Body of pancreas (tissue), 4 donors: ENCODE measurements around the gene IRGQ. TPM values are rescaled to one million over a fixed set of nuclear protein-coding genes. Genes with fewer than 3 reads are reported as not detected.

Experiments used
- ATAC-seq: fragments of 150-250 bp; one replicate; pipeline ENCODE4 v1.9.1; 2016
- DNase-seq, 4 donors: peaks; one replicate each; pipeline ENCODE4 v3.0.0-alpha.2; 2019
- H3K27ac ChIP-seq, 4 donors: fragments of 200-600 bp; sonication (generic); 1 replicate in 3 of 4; 2 replicates in 1 of 4; pipeline versions ENCODE4 v1.5.1 to v1.6.1; 2016 to 2019; ENCODE audit warnings: mild to moderate bottlenecking in 1 of 4, mixed read lengths in 1 of 4, moderate library complexity in 1 of 4
- H3K27me3 ChIP-seq, 2 donors: fragments of 200-600 bp; sonication (generic); one replicate each; pipeline ENCODE4 v1.6.0; 2016; ENCODE audit warnings: mild to moderate bottlenecking in 1 of 2
- H3K36me3 ChIP-seq, 2 donors: fragments of 200-600 bp; sonication (generic); replicated peaks in 1 of 2; 2 replicates each; pipeline ENCODE4 v1.5.1; 2016; ENCODE audit warnings: low read depth in 2 of 2; ENCODE audit not compliant: insufficient read depth in 1 of 2
- H3K4me1 ChIP-seq: fragments of 200-600 bp; sonication (generic); one replicate; pipeline ENCODE4 v1.6.0; 2016
- H3K4me3 ChIP-seq, 2 donors: fragments of 200-600 bp; sonication (generic); 1 replicate in 1 of 2; 2 replicates in 1 of 2; pipeline ENCODE4 v1.5.1; 2016 to 2019
- H3K9me3 ChIP-seq, 3 donors: fragments of 200-600 bp; sonication (generic); 1 replicate in 2 of 3; 2 replicates in 1 of 3; pipeline ENCODE4 v1.5.1; 2016
- POLR2A ChIP-seq, 3 donors: fragments of 450-650 bp; IDR thresholded peaks; one replicate each; pipeline ENCODE4 v1.6.1; 2016; ENCODE audit warnings: antibody characterized with exemption in 3 of 3, mild to moderate bottlenecking in 2 of 3
- WGBS, 2 donors: methylation state at CpG; one replicate each; pipeline ENCODE4 v1.1.5; 2017; 5-methylcytosine and 5-hydroxymethylcytosine counted together
- intact Hi-C: fragments of 100-400 bp; cut with DNase I; formaldehyde crosslinking; loops from one replicate; pipeline ENCODE4 v1.15.1; 2023
- total RNA-seq, 2 donors: library from RNA; depleted of rRNA; stranded (reverse); fragments of >200 nt; gene quantifications; one replicate each; pipeline ENCODE4 v1.1.0, GENCODE V29; 2016
- TF ChIP-seq, protein P1 (sequence below), 7 experiments: fragments of 450-650 bp in 4 of 7; fragments of 200-600 bp in 3 of 7; sonication (generic) in 3 of 7; IDR thresholded peaks; one replicate each; pipeline ENCODE4 v1.5.1; 2016 to 2019; ENCODE audit warnings: antibody characterized with exemption in 7 of 7

IRGQ gene
- total RNA-seq, 2 donors from 2014 or later = 9.1 to 20.1 TPM

- no peak for DNase-seq
- no peaks in the 10 kb centered on the region for H3K36me3 ChIP-seq
- intact Hi-C loops = no loop called here
- H3K27me3 ChIP-seq = no peaks in the 10 kb centered on the region
- H3K27ac ChIP-seq = peak overlapping the region; percentile 11 to 75 (median 46)
- H3K4me3 ChIP-seq = no peak overlapping the region
- TF ChIP-seq, protein P1, sequence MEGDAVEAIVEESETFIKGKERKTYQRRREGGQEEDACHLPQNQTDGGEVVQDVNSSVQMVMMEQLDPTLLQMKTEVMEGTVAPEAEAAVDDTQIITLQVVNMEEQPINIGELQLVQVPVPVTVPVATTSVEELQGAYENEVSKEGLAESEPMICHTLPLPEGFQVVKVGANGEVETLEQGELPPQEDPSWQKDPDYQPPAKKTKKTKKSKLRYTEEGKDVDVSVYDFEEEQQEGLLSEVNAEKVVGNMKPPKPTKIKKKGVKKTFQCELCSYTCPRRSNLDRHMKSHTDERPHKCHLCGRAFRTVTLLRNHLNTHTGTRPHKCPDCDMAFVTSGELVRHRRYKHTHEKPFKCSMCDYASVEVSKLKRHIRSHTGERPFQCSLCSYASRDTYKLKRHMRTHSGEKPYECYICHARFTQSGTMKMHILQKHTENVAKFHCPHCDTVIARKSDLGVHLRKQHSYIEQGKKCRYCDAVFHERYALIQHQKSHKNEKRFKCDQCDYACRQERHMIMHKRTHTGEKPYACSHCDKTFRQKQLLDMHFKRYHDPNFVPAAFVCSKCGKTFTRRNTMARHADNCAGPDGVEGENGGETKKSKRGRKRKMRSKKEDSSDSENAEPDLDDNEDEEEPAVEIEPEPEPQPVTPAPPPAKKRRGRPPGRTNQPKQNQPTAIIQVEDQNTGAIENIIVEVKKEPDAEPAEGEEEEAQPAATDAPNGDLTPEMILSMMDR (IDR thresholded peaks at IDR 0.05) = no peak
- TF ChIP-seq POLR2A (IDR thresholded peaks at IDR 0.05) = no peak
- ATAC-seq = peak; percentile 45
- no peaks in the 10 kb centered on the region for H3K9me3 ChIP-seq
- peaks cover 7% of the 10 kb centered on the region for H3K4me1 ChIP-seq
- 26 to 39% methylated on average over 1 of the region's 1 CpG for WGBS, 2 donors
These were observed 11.4 kb downstream of the IRGQ start for GRCh38 chr19:43584484-43584883.

DNA sequence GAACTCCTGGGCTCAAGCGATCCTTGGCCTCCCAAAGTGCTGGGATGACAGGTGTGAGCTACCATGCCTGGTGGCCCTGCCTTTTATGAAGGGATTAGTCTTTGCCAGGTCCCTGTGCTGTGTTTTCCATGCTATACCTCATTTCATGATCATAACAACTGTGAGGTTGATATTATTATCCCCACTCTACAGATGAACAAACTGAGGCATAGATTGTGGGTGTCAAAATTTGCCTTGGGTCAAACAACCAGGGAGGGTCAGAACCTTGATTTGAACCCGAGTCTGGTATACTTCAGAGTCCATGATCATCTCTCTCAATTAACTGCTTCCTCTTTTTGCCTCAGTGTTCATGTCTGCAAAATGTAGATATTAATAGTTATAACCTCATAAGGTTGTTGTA is 13.4 kb downstream of the IRGQ start:
- DNase-seq (no peak), ATAC-seq (no peak)
- no peaks in the 10 kb centered on the region for H3K36me3 ChIP-seq
- no peak for TF ChIP-seq POLR2A (IDR thresholded peaks at IDR 0.05)
- TF ChIP-seq, protein P1 (IDR thresholded peaks at IDR 0.05) = no peak
- no peak overlapping the region for H3K4me3 ChIP-seq
- 86 to 87% methylated on average over 2 of the region's 2 CpGs for WGBS, 2 donors
- no peaks in the 10 kb centered on the region for H3K27me3 ChIP-seq
- intact Hi-C loops = no loop called here
- H3K4me1 ChIP-seq = peaks cover 7% of the 10 kb centered on the region
- H3K27ac ChIP-seq = no peak overlapping the region
- H3K9me3 ChIP-seq = no peaks in the 10 kb centered on the region

DNA sequence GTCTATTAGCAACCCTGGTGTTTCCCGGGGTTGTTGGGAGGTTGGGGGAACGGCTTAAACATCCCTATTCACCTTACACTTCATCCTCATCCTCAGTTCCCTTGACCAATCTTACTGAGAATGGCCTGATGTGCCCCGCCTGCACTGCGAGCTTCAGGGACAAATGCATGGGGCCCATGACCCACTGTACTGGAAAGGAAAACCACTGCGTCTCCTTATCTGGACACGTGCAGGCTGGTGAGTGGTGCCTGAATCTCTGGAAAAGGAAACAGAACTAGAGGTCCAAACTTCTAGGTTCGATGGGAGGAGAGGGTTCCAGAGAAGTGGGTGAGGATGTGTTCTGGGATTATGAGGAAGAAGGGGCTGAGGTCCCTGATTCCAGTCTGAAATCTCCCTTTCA is 14.5 kb downstream of the IRGQ start:
- TF ChIP-seq, protein P1 (IDR thresholded peaks at IDR 0.05) = no peak
- ATAC-seq (no peak), DNase-seq (no peak)
- intact Hi-C loops = no loop called here
- H3K9me3 ChIP-seq = no peaks in the 10 kb centered on the region
- H3K4me1 ChIP-seq = peaks cover 7% of the 10 kb centered on the region
- H3K27ac ChIP-seq = no peak overlapping the region
- no peaks in the 10 kb centered on the region for H3K27me3 ChIP-seq
- no peaks in the 10 kb centered on the region for H3K36me3 ChIP-seq
- whole genome bisulfite sequencing, 2 donors = 67 to 69% methylated on average over 6 to 7 of the region's 7 CpGs
- H3K4me3 ChIP-seq = no peak overlapping the region

DNA sequence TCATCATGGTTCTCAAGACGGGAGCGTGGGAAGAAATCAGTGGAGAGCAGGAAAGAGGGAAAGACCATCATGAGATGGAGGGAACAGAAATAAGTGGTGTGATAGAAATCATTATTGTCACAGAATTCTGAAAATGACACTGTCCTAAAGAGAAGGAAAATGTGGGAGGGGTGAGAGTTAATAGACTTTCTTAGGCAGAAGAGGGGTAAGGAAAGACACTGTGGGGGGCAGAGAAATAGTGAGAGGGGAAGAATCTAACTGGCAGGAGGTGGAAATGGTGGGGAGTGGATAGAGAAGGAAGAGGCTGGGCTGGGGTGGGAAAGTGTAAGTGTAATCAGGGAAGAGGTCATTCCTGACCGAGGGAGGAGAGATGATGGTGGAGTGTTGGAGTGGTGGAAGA is 17.1 kb downstream of the IRGQ start:
- intact Hi-C loops = no loop called here
- no peak for ATAC-seq
- WGBS, 2 donors = 58 to 65% methylated on average over 3 of the region's 3 CpGs

More for the DNA sequence above, 17.1 kb downstream of the IRGQ start:
- Histone ChIP-seq H3K4me1 (peaks cover 12% of the 10 kb centered on the region), H3K27me3 (no peaks in the 10 kb centered on the region), H3K36me3 (no peaks in the 10 kb centered on the region), H3K27ac (no peak overlapping the region), H3K9me3 (no peaks in the 10 kb centered on the region), H3K4me3 (no peak overlapping the region)
- no peak for DNase-seq
- TF ChIP-seq POLR2A (IDR thresholded peaks at IDR 0.05) = no peak
- TF ChIP-seq, protein P1 (IDR thresholded peaks at IDR 0.05) = no peak
